ENCODE measurements around the gene PROSER2. TPM values are rescaled to one million over a fixed set of nuclear protein-coding genes. Genes with fewer than 3 reads are reported as not detected.

The PROSER2 gene
- polyA plus RNA-seq, 2 of the 4 experiments (the other 2 are of a cell fraction), result 10.1 to 14.4 TPM

GRCh38 chr10:11910102-11910501, 86.9 kb downstream of the PROSER2 start:
- Histone ChIP-seq H3K9me3 (no peaks in the 10 kb centered on the region), H3K4me3 (no peak overlapping the region), H3K4me1 (no peaks in the 10 kb centered on the region), H3K4me2 (no peak overlapping the region), H3K27ac (no peak overlapping the region)
- ChIA-PET CTCF (interaction anchor here (0.6 to 1.2 kb wide), 3 partner anchors 32 to 1393 kb away, joined by 3 to 4 read pairs (median 3); no protein-coding TSS in a partner anchor), POLR2A (no interaction called here)
- 81% methylated on average over 10 of the region's 10 CpGs for WGBS (ENCODE audit: missing lambda C conversion rate)
- DNase-seq (ENCODE audit: low read depth in 1 of 2, low spot score in 1 of 2) (no peak), ATAC-seq (no peak), FAIRE-seq (no peak)
- no peak for TF ChIP-seq HOXA7 (CRISPR knock-in tag; IDR thresholded peaks at IDR 0.05)
- no peak for TF ChIP-seq HMGXB4 (CRISPR knock-in tag; IDR thresholded peaks at IDR 0.05; ENCODE audit: borderline replicate concordance)
- no peak for TF ChIP-seq FOSB (CRISPR knock-in tag; IDR thresholded peaks at IDR 0.05)
- TF ChIP-seq CBX2 (IDR thresholded peaks at IDR 0.05; ENCODE audit: borderline replicate concordance, low read depth), result no peak
- TF ChIP-seq JUNB (IDR thresholded peaks at IDR 0.05), result no peak
- TF ChIP-seq KDM1A (IDR thresholded peaks at IDR 0.05; ENCODE audit: low read depth), result no peak
- TF ChIP-seq FOSL2 (IDR thresholded peaks at IDR 0.05), result no peak
- no peak for TF ChIP-seq FOSL2 (CRISPR knock-in tag; IDR thresholded peaks at IDR 0.05)
- no peak for TF ChIP-seq MYC (IDR thresholded peaks at IDR 0.05; ENCODE audit: borderline replicate concordance, low read length)
- no peak for TF ChIP-seq CTCF (IDR thresholded peaks at IDR 0.05)
- TF ChIP-seq ESRRA (IDR thresholded peaks at IDR 0.05; ENCODE audit: borderline replicate concordance, low read length), result no peak
- no peak for TF ChIP-seq NR3C1 (IDR thresholded peaks at IDR 0.05)
- no peak for TF ChIP-seq SREBF2 (IDR thresholded peaks at IDR 0.05)

- 94% methylated on average over 11 of the region's 11 CpGs for WGBS (ENCODE audit: missing lambda C conversion rate)
- FAIRE-seq, result no peak
- no peak for TF ChIP-seq PBX3 (IDR thresholded peaks at IDR 0.05)
- TF ChIP-seq JUN (IDR thresholded peaks at IDR 0.05), result no peak
- TF ChIP-seq FOXS1 (CRISPR knock-in tag; IDR thresholded peaks at IDR 0.05), result no peak
- no peak for TF ChIP-seq CTCF (IDR thresholded peaks at IDR 0.05)
- no peak for TF ChIP-seq RCOR1 (IDR thresholded peaks at IDR 0.05; ENCODE audit: low read depth, low read length)
- no peak for TF ChIP-seq BHLHE40 (IDR thresholded peaks at IDR 0.05; ENCODE audit: low read depth, low read length)
- TF ChIP-seq ZC3H11A (IDR thresholded peaks at IDR 0.05), result no peak
- TF ChIP-seq SREBF2 (IDR thresholded peaks at IDR 0.05), result no peak
- no peak for TF ChIP-seq PHF8 (IDR thresholded peaks at IDR 0.05; ENCODE audit: borderline replicate concordance, low read depth)
- no peak for TF ChIP-seq HMGXB4 (CRISPR knock-in tag; IDR thresholded peaks at IDR 0.05; ENCODE audit: borderline replicate concordance)
- TF ChIP-seq RNF2 (IDR thresholded peaks at IDR 0.05; ENCODE audit: borderline replicate concordance, low read depth), result no peak
- no peak for TF ChIP-seq REST (IDR thresholded peaks at IDR 0.05)
- no peak for TF ChIP-seq RARB (CRISPR knock-in tag; IDR thresholded peaks at IDR 0.05)
- no peak for TF ChIP-seq ZSCAN20 (CRISPR knock-in tag; IDR thresholded peaks at IDR 0.05)
These were observed 90.0 kb downstream of the PROSER2 start for GRCh38 chr10:11913079-11913641.

More at GRCh38 chr10:11913079-11913641, 90.0 kb downstream of the PROSER2 start:
- 0 out of 3 replicates have a peak, but pooled peaks cover 9% of the 10 kb centered on the region for H3K4me1 ChIP-seq
- ChIA-PET POLR2A (interaction anchor here (0.6 kb wide), 1 partner anchor 1188 kb away, joined by 4 read pairs; no protein-coding TSS in a partner anchor), CTCF (interaction anchor here (0.9 to 1.0 kb wide), 2 partner anchors 73 to 130 kb away, joined by 3 read pairs; no protein-coding TSS in a partner anchor)
- no peak overlapping the region for H3K4me3 ChIP-seq
- no peak overlapping the region for H3K4me2 ChIP-seq
- ATAC-seq, result no peak; a peak in 2 of 6 replicates
- H3K27ac ChIP-seq, result no peak overlapping the region
- DNase-seq (ENCODE audit: low read depth in 1 of 2, low spot score in 1 of 2), result no peak
- H3K9me3 ChIP-seq, result no peaks in the 10 kb centered on the region

All from A549 (cell line).